B cell (primary cell): Measurements from ENCODE around the gene SLC30A3. TPM values are rescaled to one million over a fixed set of nuclear protein-coding genes. Genes with fewer than 3 reads are reported as not detected.

ENCODE experiments used
- ATAC-seq: fragments of 200-7000 bp; cut with Tn5 transposase; one replicate; pipeline ENCODE4 v1.10.0; 2021; ENCODE audit warnings: low read depth, mild to moderate bottlenecking, moderate number of reproducible peaks, moderate library complexity
- CTCF ChIA-PET: fragments of 350-600 bp; sonication (Branson Sonifier 250); formaldehyde crosslinking; loops from one replicate; lab custom pipeline; 2021; ENCODE audit warnings: antibody characterized with exemption, inconsistent platforms; lab: Charles Lee
- POLR2A ChIA-PET: fragments of 350-600 bp; sonication (Branson Sonifier 250); formaldehyde crosslinking; loops from one replicate; lab custom pipeline; 2021; ENCODE audit warnings: antibody characterized with exemption; lab: Charles Lee
- DNase-seq: peaks from one replicate; pipeline ENCODE4 v3.0.0; 2013
- H2AFZ ChIP-seq: 2 replicates; pipeline ENCODE4 v1.6.1; 2012; ENCODE audit warnings: mild to moderate bottlenecking, low read depth, low read length; ENCODE audit not compliant: insufficient read depth, poor library complexity, severe bottlenecking
- H3K27ac ChIP-seq, 2 donors: 1 replicate in 1 of 2; 2 replicates in 1 of 2; pipeline ENCODE4 v1.5.1; 2012 to 2013; ENCODE audit warnings: low read length in 2 of 2, mild to moderate bottlenecking in 2 of 2, moderate library complexity in 1 of 2
- H3K27me3 ChIP-seq, 4 experiments: fragments of 200-600 bp in 1 of 4; sonication (generic) in 1 of 4; replicated peaks in 1 of 4; 1 replicate in 2 of 4; 2 replicates in 2 of 4; pipeline versions ENCODE4 v1.6.1 to v1.7.0; 2013 to 2016; ENCODE audit warnings: low read length in 3 of 4, mild to moderate bottlenecking in 2 of 4, mixed read lengths in 1 of 4, moderate library complexity in 1 of 4; ENCODE audit not compliant: insufficient read depth in 4 of 4, control insufficient read depth in 3 of 4; ENCODE audit errors: control extremely low read depth in 1 of 4
- H3K36me3 ChIP-seq, 2 experiments: replicated peaks in 1 of 2; 1 replicate in 1 of 2; 2 replicates in 1 of 2; pipeline versions ENCODE4 v1.6.1 to v1.7.1; 2013; ENCODE audit warnings: low read length in 1 of 2; ENCODE audit not compliant: insufficient read depth in 2 of 2, control insufficient read depth in 1 of 2; ENCODE audit errors: control extremely low read depth in 1 of 2, extremely low read depth in 1 of 2
- H3K4me1 ChIP-seq, 2 donors: fragments of 200-600 bp in 1 of 2; sonication (generic) in 1 of 2; 1 replicate in 1 of 2; 2 replicates in 1 of 2; pipeline versions ENCODE4 v1.5.1 to v1.6.1; 2013 to 2017; ENCODE audit warnings: low read length in 2 of 2; ENCODE audit not compliant: control insufficient read depth in 2 of 2, insufficient read depth in 2 of 2
- H3K4me2 ChIP-seq: replicated peaks from 2 replicates; pipeline ENCODE3; 2012; ENCODE audit warnings: mild to moderate bottlenecking, low read depth, low read length; ENCODE audit not compliant: poor library complexity, severe bottlenecking
- H3K4me3 ChIP-seq, 5 experiments: fragments of 200-600 bp in 1 of 5; sonication (generic) in 1 of 5; 1 replicate in 3 of 5; 2 replicates in 2 of 5; pipeline versions ENCODE4 v1.5.1 to v1.7.0; 2011 to 2016; ENCODE audit warnings: low read length in 4 of 5, mild to moderate bottlenecking in 4 of 5, low read depth in 2 of 5, control low read depth in 1 of 5, moderate library complexity in 1 of 5; ENCODE audit not compliant: insufficient read depth in 1 of 5; ENCODE audit errors: control extremely low read depth in 1 of 5, extremely low read depth in 1 of 5
- H3K79me2 ChIP-seq: fragments of 200-600 bp; sonication (generic); one replicate; pipeline ENCODE4 v1.6.0; 2016; ENCODE audit warnings: low read length; ENCODE audit not compliant: control insufficient read depth, insufficient read depth
- H3K9ac ChIP-seq: fragments of 200-600 bp; sonication (generic); 2 replicates; pipeline ENCODE4 v1.6.1; 2017; ENCODE audit warnings: mild to moderate bottlenecking, low read length, moderate library complexity
- H3K9me3 ChIP-seq, 3 donors: one replicate each; pipeline versions ENCODE4 v1.6.1 to v1.7.1; 2013; ENCODE audit warnings: low read length in 2 of 3; ENCODE audit not compliant: control insufficient read depth in 2 of 3, insufficient read depth in 1 of 3; ENCODE audit errors: control extremely low read depth in 1 of 3
- H4K20me1 ChIP-seq: 2 replicates; pipeline ENCODE4 v1.6.0; 2012; ENCODE audit warnings: mild to moderate bottlenecking, low read length; ENCODE audit not compliant: insufficient read depth, control insufficient read depth, poor library complexity, severe bottlenecking
- H3K27ac Mint-ChIP-seq: one replicate; pipeline ENCODE4 v1.8.0; 2021; ENCODE audit warnings: mixed read lengths
- H3K27me3 Mint-ChIP-seq: one replicate; pipeline ENCODE4 v1.8.0; 2021; ENCODE audit warnings: mixed read lengths
- H3K4me1 Mint-ChIP-seq: one replicate; pipeline ENCODE4 v1.8.0; 2021; ENCODE audit warnings: mixed read lengths
- H3K4me3 Mint-ChIP-seq: one replicate; pipeline ENCODE4 v1.8.0; 2021; ENCODE audit warnings: mixed read lengths
- H3K9me3 Mint-ChIP-seq: one replicate; pipeline ENCODE4 v1.8.0; 2022; ENCODE audit warnings: mixed read lengths; ENCODE audit not compliant: insufficient read depth
- EZH2 ChIP-seq: IDR thresholded peaks from 2 replicates; pipeline ENCODE4 v1.6.1; 2012; ENCODE audit warnings: borderline replicate concordance, low read depth, mild to moderate bottlenecking, moderate library complexity, low read length; ENCODE audit not compliant: insufficient read depth, poor library complexity, severe bottlenecking
- WGBS: methylation state at CpG from one replicate; pipeline ENCODE4 v1.1.5; 2013; ENCODE audit warnings: missing lambda C conversion rate; ENCODE audit not compliant: insufficient coverage; 5-methylcytosine and 5-hydroxymethylcytosine counted together
- intact Hi-C: fragments of 100-400 bp; cut with micrococcal nuclease; formaldehyde crosslinking; loops from one replicate; pipeline ENCODE4 v1.10.0; 2022
- polyA plus RNA-seq: library from polyadenylated mRNA; depleted of rRNA; stranded (reverse); fragments of >200 nt; gene quantifications from 2 replicates; pipeline ENCODE4 v1.2.3, GENCODE V29; 2012
- total RNA-seq, 2 donors: library from RNA; stranded (reverse); fragments of 120-200 nt in 1 of 2; gene quantifications; 1 replicate in 1 of 2; 2 replicates in 1 of 2; pipeline versions ENCODE4 v1.2.3 to v1.2.4, GENCODE V29; 2013 to 2022
- TF ChIP-seq, protein P1 (sequence below): fragments of 200-600 bp; IDR thresholded peaks from one replicate; pipeline ENCODE4 v1.8.0; 2022; ENCODE audit warnings: antibody characterized with exemption, mild to moderate bottlenecking

Gene SLC30A3
- total and polyA plus RNA-seq, 2 donors (not counting 1 experiment from before 2014, with no cell fraction given): 0.09 TPM; not detected in 1

DNA sequence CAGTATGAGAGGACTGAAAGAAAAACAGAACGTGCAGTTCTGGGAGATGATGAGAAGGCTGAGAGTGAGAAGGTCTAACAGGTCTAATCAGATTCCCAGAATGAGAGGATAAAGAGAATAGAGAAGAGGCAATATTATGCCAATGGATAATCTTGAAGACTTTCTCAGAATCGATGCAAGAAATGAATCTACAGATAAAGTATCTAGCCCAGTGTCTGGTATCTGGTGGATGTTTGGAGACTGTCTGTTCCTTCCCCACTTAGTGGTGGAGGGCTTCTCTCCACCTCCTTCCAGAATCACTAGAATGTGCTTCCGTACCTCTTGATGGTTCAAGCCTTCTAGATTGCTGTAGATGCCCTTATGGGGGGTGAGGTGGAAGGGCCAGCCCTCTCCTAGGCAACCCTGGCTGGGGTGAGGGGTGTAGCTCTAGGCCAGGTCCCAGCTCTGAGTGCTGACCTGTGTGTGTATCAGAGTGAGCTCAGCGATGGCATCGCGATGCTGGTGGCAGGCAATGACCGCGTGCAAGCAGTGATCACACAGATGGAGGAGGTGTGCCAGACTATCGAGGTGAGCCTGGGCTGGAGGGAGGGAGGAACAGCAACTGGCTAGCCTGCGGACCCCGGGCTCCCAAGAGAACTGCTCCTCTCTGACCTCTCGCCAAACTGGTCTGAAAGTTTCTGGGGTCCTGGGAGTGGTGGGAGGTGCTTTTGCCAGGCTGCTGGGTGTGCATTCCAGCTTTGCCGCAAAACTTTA lies 41.8 kb upstream of the SLC30A3 start:
- Mint-ChIP-seq H3K27ac (no peak overlapping the region), H3K4me1 (peaks cover 11% of the 10 kb centered on the region), H3K9me3 (no peaks in the 10 kb centered on the region), H3K4me3 (no peak overlapping the region), H3K27me3 (peaks cover 21% of the 10 kb centered on the region)
- Histone ChIP-seq H3K9me3 (peaks cover 0 to 7% (median 0%) of the 10 kb centered on the region in 3 donors), H3K9ac (no peak overlapping the region), H3K79me2 (no peaks in the 10 kb centered on the region), H2AFZ (no peak overlapping the region), H3K4me2 (no peak overlapping the region), H3K27ac (no peak overlapping the region), H3K4me1 (peaks cover 14 to 22% of the 10 kb centered on the region in 2 donors), H3K27me3 (peaks cover 0 to 31% (median 10%) of the 10 kb centered on the region in 4 experiments), H3K4me3 (no peak overlapping the region), H4K20me1 (no peaks in the 10 kb centered on the region), H3K36me3 (peaks cover 0 to 3% of the 10 kb centered on the region in 2 experiments)
- TF ChIP-seq EZH2: no peak
- TF ChIP-seq, protein P1, sequence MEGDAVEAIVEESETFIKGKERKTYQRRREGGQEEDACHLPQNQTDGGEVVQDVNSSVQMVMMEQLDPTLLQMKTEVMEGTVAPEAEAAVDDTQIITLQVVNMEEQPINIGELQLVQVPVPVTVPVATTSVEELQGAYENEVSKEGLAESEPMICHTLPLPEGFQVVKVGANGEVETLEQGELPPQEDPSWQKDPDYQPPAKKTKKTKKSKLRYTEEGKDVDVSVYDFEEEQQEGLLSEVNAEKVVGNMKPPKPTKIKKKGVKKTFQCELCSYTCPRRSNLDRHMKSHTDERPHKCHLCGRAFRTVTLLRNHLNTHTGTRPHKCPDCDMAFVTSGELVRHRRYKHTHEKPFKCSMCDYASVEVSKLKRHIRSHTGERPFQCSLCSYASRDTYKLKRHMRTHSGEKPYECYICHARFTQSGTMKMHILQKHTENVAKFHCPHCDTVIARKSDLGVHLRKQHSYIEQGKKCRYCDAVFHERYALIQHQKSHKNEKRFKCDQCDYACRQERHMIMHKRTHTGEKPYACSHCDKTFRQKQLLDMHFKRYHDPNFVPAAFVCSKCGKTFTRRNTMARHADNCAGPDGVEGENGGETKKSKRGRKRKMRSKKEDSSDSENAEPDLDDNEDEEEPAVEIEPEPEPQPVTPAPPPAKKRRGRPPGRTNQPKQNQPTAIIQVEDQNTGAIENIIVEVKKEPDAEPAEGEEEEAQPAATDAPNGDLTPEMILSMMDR: no peak
- 87% methylated on average over 7 of the region's 13 CpGs for WGBS
- POLR2A ChIA-PET: no interaction called here
- intact Hi-C loops: loop anchor here (5.0 kb wide), 1 partner anchor 42 kb away; the partner anchor contains the start of gene SLC30A3
- CTCF ChIA-PET: interaction anchor here (0.6 to 3.8 kb wide), 7 partner anchors 10 to 459 kb away, joined by 3 to 26 read pairs (median 7); partner anchors contain the start of genes KHK and MPV17
- ATAC-seq (no peak), DNase-seq (no peak)
